ENCODE results near the gene LPIN3. TPM values are rescaled to one million over a fixed set of nuclear protein-coding genes. Genes with fewer than 3 reads are reported as not detected.

LPIN3 gene
- total and polyA plus RNA-seq, 2 of the 8 experiments (the other 6 are each of a cell fraction or from before 2014, with no cell fraction given): 3.7 to 3.9 TPM

GRCh38 chr20:41349943-41350342, 9.3 kb downstream of the LPIN3 start:
- Histone ChIP-seq H2BK5ac (ENCODE audit: low read depth, low read length) (no peak overlapping the region), H3K36me3 (ENCODE audit: control insufficient read depth in 2 of 4, insufficient read depth in 4 of 4, low read length in 3 of 4) (no peaks in the 10 kb centered on the region), H4K20me1 (replicated peaks in 1 of 2; ENCODE audit: control insufficient read depth in 1 of 2, insufficient read depth in 2 of 2, low read length in 2 of 2) (peaks cover 0 to 1% of the 10 kb centered on the region in 2 experiments), H3K23me2 (ENCODE audit: low read depth, low read length) (no peaks in the 10 kb centered on the region; the same call in 1 of the 2 replicates), H3K4me2 (ENCODE audit: insufficient read depth in 1 of 2, low read depth in 2 of 2, low read length in 2 of 2) (no peak overlapping the region), H3K9ac (replicated peaks in 1 of 4; ENCODE audit: extremely low read depth in 1 of 4, low read depth in 3 of 4, low read length in 3 of 4) (no peak overlapping the region), H2BK12ac (ENCODE audit: low read depth, low read length) (no peak overlapping the region), H3K79me2 (ENCODE audit: control insufficient read depth in 1 of 2, insufficient read depth in 2 of 2, low read length in 2 of 2) (no peaks in the 10 kb centered on the region), H3K27ac (ENCODE audit: low read depth, low read length) (no peak overlapping the region), H3K18ac (ENCODE audit: extremely low read depth, low read length) (no peak overlapping the region), H3K4me1 (replicated peaks in 1 of 4; ENCODE audit: control insufficient read depth in 3 of 4, insufficient read depth in 4 of 4, low read length in 3 of 4) (no peaks in the 10 kb centered on the region; a peak in 1 of 7 replicates), H4K91ac (replicated peaks; ENCODE audit: insufficient read length, low read length) (no peak overlapping the region), H2BK120ac (replicated peaks; ENCODE audit: low read depth, low read length) (no peak overlapping the region), H3K56ac (replicated peaks; ENCODE audit: insufficient read length, low read depth, low read length) (no peak overlapping the region), H3K4me3 (ENCODE audit: extremely low read depth in 1 of 4, insufficient read depth in 2 of 4, low read depth in 3 of 4, low read length in 4 of 4) (no peak overlapping the region), H3K79me1 (ENCODE audit: low read depth, low read length) (no peaks in the 10 kb centered on the region), H3K9me3 (ENCODE audit: insufficient read depth in 2 of 2, low read depth in 1 of 2, low read length in 1 of 2) (no peaks in the 10 kb centered on the region), H4K8ac (ENCODE audit: extremely low read depth, insufficient read depth, low read length) (no peak overlapping the region), H3K14ac (ENCODE audit: insufficient read length) (no peak overlapping the region), H4K5ac (ENCODE audit: insufficient read length, low read depth, low read length) (no peak overlapping the region), H3K27me3 (replicated peaks in 1 of 4; ENCODE audit: control insufficient read depth in 3 of 4, extremely low read depth in 1 of 4, insufficient read depth in 3 of 4, low read length in 3 of 4) (no peaks in the 10 kb centered on the region), H2AFZ (ENCODE audit: low read length) (no peak overlapping the region), H3K4ac (replicated peaks; ENCODE audit: insufficient read length, low read depth, low read length) (no peak overlapping the region), H2BK15ac (ENCODE audit: low read length) (no peak overlapping the region), H3K23ac (ENCODE audit: insufficient read length) (no peak overlapping the region), H2BK20ac (ENCODE audit: low read length) (no peak overlapping the region), H2AK5ac (ENCODE audit: low read depth, low read length) (no peak overlapping the region)
- POLR2A ChIA-PET (ENCODE audit: partially characterized antibody): no interaction called here
- DNase-seq (ENCODE audit: low read depth in 1 of 2, low spot score in 2 of 2) (no peak), FAIRE-seq (no peak)
- 81% methylated on average over 7 of the region's 7 CpGs; no CpG with 5 or more reads in 1 of the 2 experiments for WGBS, 2 experiments (ENCODE audit: extremely low coverage in 1 of 2, insufficient coverage in 1 of 2, insufficient read length in 1 of 2, insufficient replicate concordance in 2 of 2, low coverage in 1 of 2, low lambda C conversion rate in 2 of 2, missing lambda C conversion rate in 1 of 2)
- CTCF ChIA-PET (ENCODE audit: partially characterized antibody): interaction anchor here (0.5 to 3.5 kb wide), 11 partner anchors 10 to 260 kb away, joined by 3 to 23 read pairs (median 4); partner anchors contain the start of genes EMILIN3 and LPIN3
- no peak for TF ChIP-seq FOSL1 (IDR thresholded peaks at IDR 0.05; ENCODE audit: insufficient read depth, low read depth, low read length)
- TF ChIP-seq TAF7 (optimal IDR thresholded peaks at IDR 0.05; ENCODE audit: borderline replicate concordance, low read depth, low read length): no peak
- TF ChIP-seq TCF12 (IDR thresholded peaks at IDR 0.05; ENCODE audit: low read depth, low read length): no peak
- no peak for TF ChIP-seq POLR2A (IDR thresholded peaks at IDR 0.05; ENCODE audit: control extremely low read depth in 1 of 2, low read depth in 2 of 2, low read length in 2 of 2)
- no peak for TF ChIP-seq HDAC6 (IDR thresholded peaks at IDR 0.05; ENCODE audit: low read depth, low read length)
- TF ChIP-seq GTF2F1 (IDR thresholded peaks at IDR 0.05; ENCODE audit: borderline replicate concordance, low read depth, low read length): no peak
- no peak for TF ChIP-seq KDM5A (IDR thresholded peaks at IDR 0.05; ENCODE audit: low read length)
- TF ChIP-seq, protein P1, sequence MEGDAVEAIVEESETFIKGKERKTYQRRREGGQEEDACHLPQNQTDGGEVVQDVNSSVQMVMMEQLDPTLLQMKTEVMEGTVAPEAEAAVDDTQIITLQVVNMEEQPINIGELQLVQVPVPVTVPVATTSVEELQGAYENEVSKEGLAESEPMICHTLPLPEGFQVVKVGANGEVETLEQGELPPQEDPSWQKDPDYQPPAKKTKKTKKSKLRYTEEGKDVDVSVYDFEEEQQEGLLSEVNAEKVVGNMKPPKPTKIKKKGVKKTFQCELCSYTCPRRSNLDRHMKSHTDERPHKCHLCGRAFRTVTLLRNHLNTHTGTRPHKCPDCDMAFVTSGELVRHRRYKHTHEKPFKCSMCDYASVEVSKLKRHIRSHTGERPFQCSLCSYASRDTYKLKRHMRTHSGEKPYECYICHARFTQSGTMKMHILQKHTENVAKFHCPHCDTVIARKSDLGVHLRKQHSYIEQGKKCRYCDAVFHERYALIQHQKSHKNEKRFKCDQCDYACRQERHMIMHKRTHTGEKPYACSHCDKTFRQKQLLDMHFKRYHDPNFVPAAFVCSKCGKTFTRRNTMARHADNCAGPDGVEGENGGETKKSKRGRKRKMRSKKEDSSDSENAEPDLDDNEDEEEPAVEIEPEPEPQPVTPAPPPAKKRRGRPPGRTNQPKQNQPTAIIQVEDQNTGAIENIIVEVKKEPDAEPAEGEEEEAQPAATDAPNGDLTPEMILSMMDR (IDR thresholded peaks at IDR 0.05; ENCODE audit: control extremely low read depth in 1 of 3, insufficient read depth in 1 of 3, low read depth in 1 of 3, low read length in 3 of 3): no peak
- no peak for TF ChIP-seq KDM4A (IDR thresholded peaks at IDR 0.05; ENCODE audit: low read depth, low read length, severe bottlenecking)
- no peak for TF ChIP-seq E2F6 (IDR thresholded peaks at IDR 0.05)
- TF ChIP-seq CHD2 (IDR thresholded peaks at IDR 0.05; ENCODE audit: low read length): no peak
- TF ChIP-seq KDM1A (IDR thresholded peaks at IDR 0.05; ENCODE audit: borderline replicate concordance, low read length): no peak

All from H1 (cell line).